ENCODE data around the gene ST3GAL3. TPM values are rescaled to one million over a fixed set of nuclear protein-coding genes. Genes with fewer than 3 reads are reported as not detected.

Gene ST3GAL3
- total and polyA plus RNA-seq, 10 of the 15 experiments (the other 5 are each of a cell fraction or from before 2014, with no cell fraction given), result 1.2 to 19.3 (median 11.0) TPM

GRCh38 chr1:43937179-43937865 lies 230.0 kb downstream of the ST3GAL3 start (continued):
- TF ChIP-seq IKZF2 (IDR thresholded peaks at IDR 0.05), result no peak
- TF ChIP-seq FOS (IDR thresholded peaks at IDR 0.05; ENCODE audit: borderline replicate concordance, extremely low read depth, insufficient read length), result no peak
- TF ChIP-seq MYC (IDR thresholded peaks at IDR 0.05; ENCODE audit: insufficient read depth, insufficient read length, insufficient replicate concordance, low read length, severe bottlenecking), result no peak
- TF ChIP-seq SPI1 (IDR thresholded peaks at IDR 0.05; ENCODE audit: borderline replicate concordance, insufficient read depth, low read depth, low read length), result no peak
- TF ChIP-seq E4F1 (IDR thresholded peaks at IDR 0.05; ENCODE audit: borderline replicate concordance, partially characterized antibody), result no peak

- no peak for DNase-seq (ENCODE audit: low read depth, low spot score)
- WGBS (ENCODE audit: insufficient coverage, insufficient replicate concordance, low lambda C conversion rate, missing lambda C conversion rate), result 65% methylated on average over 10 of the region's 10 CpGs
- Histone ChIP-seq H3K4me1 (ENCODE audit: control insufficient read depth, insufficient read depth, low read length) (peaks cover 6% of the 10 kb centered on the region), H3K27ac (ENCODE audit: control insufficient read depth, insufficient read depth) (no peak overlapping the region), H3K4me2 (ENCODE audit: control insufficient read depth, insufficient read depth) (no peak overlapping the region), H3K36me3 (ENCODE audit: control insufficient read depth in 2 of 2, insufficient read depth in 2 of 2, low read length in 1 of 2) (no peaks in the 10 kb centered on the region), H3K9ac (ENCODE audit: control insufficient read depth, insufficient read depth, low read length) (no peak overlapping the region), H3K9me3 (replicated peaks; ENCODE audit: control insufficient read depth, insufficient read depth, low read length) (no peaks in the 10 kb centered on the region), H3K27me3 (replicated peaks in 1 of 2; ENCODE audit: control insufficient read depth in 2 of 2, insufficient read depth in 2 of 2, low read length in 1 of 2) (no peaks in the 10 kb centered on the region), H3K4me3 (no peak overlapping the region), H4K20me1 (ENCODE audit: control insufficient read depth, insufficient read depth) (no peaks in the 10 kb centered on the region), H2AFZ (ENCODE audit: control insufficient read depth, low read depth, low read length) (no peak overlapping the region), H3K79me2 (ENCODE audit: control insufficient read depth, insufficient read depth, low read length) (no peaks in the 10 kb centered on the region)
- CTCF ChIA-PET, result interaction anchor here (19.3 kb wide), 1 partner anchor 175 kb away, joined by 1117 read pairs; no protein-coding TSS in a partner anchor
- intact Hi-C loops (cut with micrococcal nuclease; ENCODE audit: unreplicated experiment), result no loop called here
- BruUV-seq (replicated peaks), result no TSS peak
- ATAC-seq, result no peak
- in situ Hi-C loops (cut with MboI), result loop anchor here (5.0 kb wide), 1 partner anchor 411 kb away; no protein-coding TSS in a partner anchor
- FAIRE-seq, result no peak
- SMC1A ChIA-PET (ENCODE audit: uncharacterized antibody, unreplicated experiment), result interaction anchor here (8.7 kb wide), 1 partner anchor 172 kb away, joined by 481 read pairs; no protein-coding TSS in a partner anchor
- RAD21 ChIA-PET (ENCODE audit: unreplicated experiment), result interaction anchor here (13.3 kb wide), 1 partner anchor 172 kb away, joined by 587 read pairs; no protein-coding TSS in a partner anchor
- POLR2A ChIA-PET, result no interaction called here
- no peak for TF ChIP-seq EZH2 (IDR thresholded peaks at IDR 0.05; ENCODE audit: borderline replicate concordance, control insufficient read depth, low read depth, low read length)
- no peak for TF ChIP-seq NFYB (IDR thresholded peaks at IDR 0.05; ENCODE audit: insufficient read depth, low read depth, low read length)
- no peak for TF ChIP-seq HSF1 (IDR thresholded peaks at IDR 0.05; ENCODE audit: low read depth, low read length)
- TF ChIP-seq NKRF (conservative IDR thresholded peaks at IDR 0.05), result no peak
Observed at GRCh38 chr1:43938383-43938782, 231.0 kb downstream of the ST3GAL3 start.

Measured in GM12878 (cell line).